H9 (cell line): ENCODE data around the gene SFXN2. TPM values are rescaled to one million over a fixed set of nuclear protein-coding genes. Genes with fewer than 3 reads are reported as not detected.

Experiments
- DNase-seq: peaks from one replicate; pipeline ENCODE4 v3.0.0-alpha.2; 2017
- H2AFZ ChIP-seq: one replicate; pipeline ENCODE4 v1.6.1; 2013; ENCODE audit warnings: mild to moderate bottlenecking, low read length, control low read depth, moderate library complexity
- H2AK5ac ChIP-seq: 2 replicates; pipeline ENCODE4 v1.6.1; 2013; ENCODE audit warnings: low read length, control low read depth, mixed read lengths; ENCODE audit not compliant: insufficient read length
- H2BK120ac ChIP-seq: one replicate; pipeline ENCODE4 v1.6.1; 2013; ENCODE audit warnings: low read depth, mild to moderate bottlenecking, low read length, control low read depth, inconsistent platforms; ENCODE audit not compliant: poor library complexity, severe bottlenecking
- H2BK12ac ChIP-seq: 2 replicates; pipeline ENCODE4 v1.6.1; 2013; ENCODE audit warnings: low read length, control low read depth, mixed read lengths, low read depth; ENCODE audit not compliant: insufficient read length
- H2BK15ac ChIP-seq: 2 replicates; pipeline ENCODE4 v1.6.1; 2013; ENCODE audit warnings: low read depth, low read length, control low read depth
- H2BK20ac ChIP-seq: one replicate; pipeline ENCODE4 v1.6.1; 2013; ENCODE audit warnings: low read depth, mild to moderate bottlenecking, low read length, control low read depth, inconsistent platforms; ENCODE audit not compliant: poor library complexity, severe bottlenecking
- H2BK5ac ChIP-seq: 2 replicates; pipeline ENCODE4 v1.6.1; 2013; ENCODE audit warnings: low read length, control low read depth, mixed read lengths; ENCODE audit not compliant: insufficient read length
- H3K14ac ChIP-seq: 2 replicates; pipeline ENCODE4 v1.6.1; 2013; ENCODE audit warnings: low read length, control low read depth; ENCODE audit not compliant: insufficient read depth
- H3K18ac ChIP-seq: 2 replicates; pipeline ENCODE4 v1.6.1; 2013; ENCODE audit warnings: low read depth, mild to moderate bottlenecking, mixed read lengths, low read length, control low read depth; ENCODE audit not compliant: insufficient read length
- H3K23ac ChIP-seq: 2 replicates; pipeline ENCODE4 v1.6.1; 2013; ENCODE audit warnings: low read length, control low read depth, mixed read lengths, low read depth; ENCODE audit not compliant: insufficient read length
- H3K23me2 ChIP-seq: 2 replicates; pipeline ENCODE4 v1.6.1; 2013; ENCODE audit warnings: low read depth, mild to moderate bottlenecking, mixed read lengths, low read length, control low read depth; ENCODE audit not compliant: insufficient read length, poor library complexity, severe bottlenecking
- H3K27ac ChIP-seq: 2 replicates; pipeline ENCODE4 v1.5.1; 2013; ENCODE audit warnings: low read length, control low read depth, mixed read lengths, low read depth; ENCODE audit not compliant: insufficient read length
- H3K27me3 ChIP-seq: 2 replicates; pipeline ENCODE4 v1.6.1; 2013; ENCODE audit warnings: low read length, control low read depth, inconsistent platforms; ENCODE audit not compliant: insufficient read depth
- H3K4ac ChIP-seq: 2 replicates; pipeline ENCODE4 v1.6.1; 2013; ENCODE audit warnings: low read depth, mild to moderate bottlenecking, control low read depth, inconsistent platforms, low read length, moderate library complexity
- H3K4me1 ChIP-seq: 2 replicates; pipeline ENCODE4 v1.6.1; 2013; ENCODE audit warnings: low read length, control low read depth, inconsistent platforms; ENCODE audit not compliant: insufficient read depth
- H3K4me2 ChIP-seq: 2 replicates; pipeline ENCODE4 v1.6.1; 2013; ENCODE audit warnings: low read length, control low read depth, mixed read lengths; ENCODE audit not compliant: insufficient read length, insufficient read depth
- H3K56ac ChIP-seq: 2 replicates; pipeline ENCODE4 v1.6.1; 2013; ENCODE audit warnings: low read depth, mild to moderate bottlenecking, mixed read lengths, low read length, control low read depth; ENCODE audit not compliant: insufficient read length
- H3K79me1 ChIP-seq: 2 replicates; pipeline ENCODE4 v1.6.1; 2013; ENCODE audit warnings: low read depth, mild to moderate bottlenecking, moderate library complexity, low read length, control low read depth, inconsistent platforms; ENCODE audit not compliant: insufficient read depth, poor library complexity, severe bottlenecking
- H3K79me2 ChIP-seq: 2 replicates; pipeline ENCODE4 v1.6.1; 2013; ENCODE audit warnings: low read length, control low read depth, inconsistent platforms; ENCODE audit not compliant: insufficient read depth
- H3K9ac ChIP-seq: 2 replicates; pipeline ENCODE4 v1.6.1; 2013; ENCODE audit warnings: low read length, control low read depth, mixed read lengths; ENCODE audit not compliant: insufficient read length; ENCODE audit errors: extremely low read depth
- H3K9me3 ChIP-seq: one replicate; pipeline ENCODE4 v1.6.1; 2013; ENCODE audit warnings: low read depth, low read length, inconsistent platforms; ENCODE audit not compliant: control insufficient read depth
- H3T11ph ChIP-seq: one replicate; pipeline ENCODE4 v1.6.1; 2013; ENCODE audit warnings: mild to moderate bottlenecking, low read length, control low read depth, inconsistent platforms
- H4K20me1 ChIP-seq: one replicate; pipeline ENCODE4 v1.6.1; 2013; ENCODE audit not compliant: control insufficient read depth, insufficient read length, insufficient read depth
- H4K5ac ChIP-seq: 2 replicates; pipeline ENCODE4 v1.6.1; 2013; ENCODE audit warnings: low read depth, mild to moderate bottlenecking, mixed read lengths, low read length, control low read depth; ENCODE audit not compliant: insufficient read length
- H4K8ac ChIP-seq: replicated peaks from 2 replicates; pipeline ENCODE4 v1.6.1; 2013; ENCODE audit warnings: low read length, control low read depth, mixed read lengths, low read depth; ENCODE audit not compliant: insufficient read length
- H4K91ac ChIP-seq: 2 replicates; pipeline ENCODE4 v1.6.1; 2013; ENCODE audit warnings: low read depth, mild to moderate bottlenecking, moderate library complexity, mixed read lengths, low read length, control low read depth; ENCODE audit not compliant: insufficient read length
- H3K27ac Mint-ChIP-seq, 3 experiments: 2 replicates in 2 of 3; 3 replicates in 1 of 3; pipeline ENCODE4 v1.8.0; 2020 to 2021; ENCODE audit warnings: mixed read lengths in 3 of 3, mild to moderate bottlenecking in 1 of 3, moderate library complexity in 1 of 3
- H3K27me3 Mint-ChIP-seq: 2 replicates; pipeline ENCODE4 v1.8.0; 2021; ENCODE audit warnings: low read depth, mild to moderate bottlenecking, moderate library complexity, mixed read lengths
- H3K36me3 Mint-ChIP-seq, 3 experiments: 2 replicates in 2 of 3; 3 replicates in 1 of 3; pipeline ENCODE4 v1.8.0; 2020 to 2021; ENCODE audit warnings: low read depth in 3 of 3, mixed read lengths in 3 of 3; ENCODE audit not compliant: insufficient read depth in 1 of 3
- H3K4me1 Mint-ChIP-seq, 2 experiments: 2 replicates each; pipeline ENCODE4 v1.8.0; 2020; ENCODE audit warnings: mixed read lengths in 2 of 2
- H3K4me3 Mint-ChIP-seq, 2 experiments: 2 replicates in 1 of 2; 3 replicates in 1 of 2; pipeline ENCODE4 v1.8.0; 2020 to 2021; ENCODE audit warnings: mild to moderate bottlenecking in 2 of 2, mixed read lengths in 2 of 2, moderate library complexity in 1 of 2
- H3K9me3 Mint-ChIP-seq, 2 experiments: 2 replicates in 1 of 2; 3 replicates in 1 of 2; pipeline ENCODE4 v1.8.0; 2020; ENCODE audit warnings: mild to moderate bottlenecking in 2 of 2, mixed read lengths in 2 of 2, moderate library complexity in 1 of 2
- CTCF ChIP-seq: fragments of 200-600 bp; sonication (generic); conservative IDR thresholded peaks from 3 replicates; pipeline ENCODE4 v1.8.0; 2021; ENCODE audit warnings: antibody characterized with exemption, mild to moderate bottlenecking
- WGBS: extraction: QIAGEN DNeasy Blood & Tissue Kit; methylation state at CpG from one replicate; pipeline ENCODE4 v1.1.7; 2013; ENCODE audit warnings: missing lambda C conversion rate, low lambda C conversion rate, mixed read lengths; ENCODE audit not compliant: insufficient read length; ENCODE audit errors: extremely low coverage; 5-methylcytosine and 5-hydroxymethylcytosine counted together
- total RNA-seq: library from RNA; stranded (reverse); gene quantifications from 2 replicates; pipeline ENCODE4 v1.2.1, GENCODE V29; 2021

The SFXN2 gene
- total RNA-seq, 1 experiment from 2014 or later, result 34.7 TPM

GRCh38 chr10:102765336-102765735 is 50.9 kb downstream of the SFXN2 start:
- no peaks in the 10 kb centered on the region for H3K9me3 ChIP-seq
- no peak overlapping the region for H3K56ac ChIP-seq
- H4K5ac ChIP-seq, result no peak overlapping the region
- H3K36me3 Mint-ChIP-seq, result peaks cover 0 to 5% (median 0%) of the 10 kb centered on the region in 3 experiments; a peak in 1 of 7 replicates
- no peak overlapping the region for H2AFZ ChIP-seq
- H3T11ph ChIP-seq, result no peak overlapping the region
- no peaks in the 10 kb centered on the region for H3K4me1 Mint-ChIP-seq
- TF ChIP-seq CTCF, result no peak
- H3K4me2 ChIP-seq, result no peak overlapping the region
- no peak overlapping the region for H4K8ac ChIP-seq
- H3K14ac ChIP-seq, result no peak overlapping the region
- H2BK120ac ChIP-seq, result no peak overlapping the region
- H3K27me3 ChIP-seq, result no peaks in the 10 kb centered on the region; the same call in 1 of the 2 replicates
- H3K27ac Mint-ChIP-seq, result no peak overlapping the region; a peak in 1 of 7 replicates
- H2BK20ac ChIP-seq, result no peak overlapping the region
- no peaks in the 10 kb centered on the region for H3K27me3 Mint-ChIP-seq
- no peak overlapping the region for H2AK5ac ChIP-seq
- H3K4ac ChIP-seq, result no peak overlapping the region
- H3K79me2 ChIP-seq, result peaks cover 2% of the 10 kb centered on the region; the same call in 1 of the 2 replicates
- no peaks in the 10 kb centered on the region for H3K79me1 ChIP-seq
- no peak overlapping the region for H3K4me3 Mint-ChIP-seq
- no peak for DNase-seq
- H2BK12ac ChIP-seq, result no peak overlapping the region
- H3K23me2 ChIP-seq, result no peaks in the 10 kb centered on the region
- no CpG with 5 or more reads among the region's 7 CpGs for WGBS
- H2BK15ac ChIP-seq, result no peak overlapping the region
- H4K20me1 ChIP-seq, result no peaks in the 10 kb centered on the region
- H4K91ac ChIP-seq, result no peak overlapping the region
- H3K27ac ChIP-seq, result no peak overlapping the region
- no peaks in the 10 kb centered on the region for H3K4me1 ChIP-seq
- no peak overlapping the region for H3K23ac ChIP-seq
- no peak overlapping the region for H3K9ac ChIP-seq
- H3K18ac ChIP-seq, result no peak overlapping the region
- no peaks in the 10 kb centered on the region for H3K9me3 Mint-ChIP-seq
- no peak overlapping the region for H2BK5ac ChIP-seq
